ELF-1 (cell line): ENCODE measurements around the gene PKNOX2.

Experiments used
- DNase-seq: peaks from one replicate; pipeline ENCODE4 v3.0.0-alpha.2; 2016; ENCODE audit warnings: low read depth, low spot score

The PKNOX2 gene

GRCh38 chr11:125281831-125282595 is 117.5 kb downstream of the PKNOX2 start:
- no peak for DNase-seq

GRCh38 chr11:125282596-125282914 is 118.0 kb downstream of the PKNOX2 start:
- DNase-seq = no peak

GRCh38 chr11:125284245-125284850 is 119.8 kb downstream of the PKNOX2 start:
- DNase-seq = no peak

GRCh38 chr11:125285844-125286243 is 121.3 kb downstream of the PKNOX2 start:
- DNase-seq = no peak

- no peak for DNase-seq
These were observed 121.9 kb downstream of the PKNOX2 start for GRCh38 chr11:125286486-125286885.

GRCh38 chr11:125287491-125288210 is 123.1 kb downstream of the PKNOX2 start:
- peak; percentile 50 for DNase-seq

GRCh38 chr11:125289419-125290098 is 125.0 kb downstream of the PKNOX2 start:
- no peak for DNase-seq

- no peak for DNase-seq
These were observed 125.7 kb downstream of the PKNOX2 start for GRCh38 chr11:125290263-125290662.

- DNase-seq = no peak
These were observed 127.5 kb downstream of the PKNOX2 start for GRCh38 chr11:125292100-125292499.

GRCh38 chr11:125293596-125293995 is 129.0 kb downstream of the PKNOX2 start:
- no peak for DNase-seq

GRCh38 chr11:125295931-125296330 is 131.4 kb downstream of the PKNOX2 start:
- DNase-seq = no peak

GRCh38 chr11:125297346-125297915 is 132.9 kb downstream of the PKNOX2 start:
- DNase-seq = no peak

GRCh38 chr11:125299061-125299615 is 134.6 kb downstream of the PKNOX2 start:
- no peak for DNase-seq

- DNase-seq = no peak
These were observed 135.3 kb downstream of the PKNOX2 start for GRCh38 chr11:125299821-125300220.

- peak; percentile 88 for DNase-seq
These were observed 136.3 kb downstream of the PKNOX2 start for GRCh38 chr11:125300791-125301218.

GRCh38 chr11:125301346-125301745 is 136.8 kb downstream of the PKNOX2 start:
- DNase-seq = no peak

- no peak for DNase-seq
These were observed 138.6 kb downstream of the PKNOX2 start for GRCh38 chr11:125303186-125303585.

- DNase-seq = no peak
These were observed 139.1 kb downstream of the PKNOX2 start for GRCh38 chr11:125303694-125304093.

GRCh38 chr11:125304136-125304535 is 139.6 kb downstream of the PKNOX2 start:
- DNase-seq = no peak

- no peak for DNase-seq
These were observed 140.3 kb downstream of the PKNOX2 start for GRCh38 chr11:125304876-125305275.

- no peak for DNase-seq
These were observed 140.8 kb downstream of the PKNOX2 start for GRCh38 chr11:125305345-125305744.
